Measurements from ENCODE around the gene MFAP3.

- TF ChIP-seq SIN3A (IDR thresholded peaks at IDR 0.05; ENCODE audit: low read depth) (no peak), EZH2 (IDR thresholded peaks at IDR 0.05) (no peak), CTCF (IDR thresholded peaks at IDR 0.05 in 2 of 3, conservative IDR thresholded peaks at IDR 0.05 in 1 of 3; ENCODE audit: borderline replicate concordance in 1 of 3, insufficient read depth in 1 of 3, low read depth in 2 of 3, low read length in 2 of 3) (no peak), POLR2AphosphoS5 (IDR thresholded peaks at IDR 0.05; ENCODE audit: low read depth, low read length) (no peak), MAX (IDR thresholded peaks at IDR 0.05) (no peak), YY1 (IDR thresholded peaks at IDR 0.05; ENCODE audit: extremely low read depth, insufficient replicate concordance, low read depth, low read length) (no peak), EZH2phosphoT487 (IDR thresholded peaks at IDR 0.05; ENCODE audit: borderline replicate concordance) (no peak)
Measured at GRCh38 chr5:154000703-154001102, 38.1 kb upstream of the MFAP3 start.
